Fibroblast of skin of right biceps (primary cell): Measurements from ENCODE around the gene PPP1R12B.

Source experiments
- DNase-seq: peaks from one replicate; pipeline ENCODE4 v3.0.0-alpha.2; 2013

The PPP1R12B gene

GRCh38 chr1:202348509-202349205 lies at the start of gene PPP1R12B:
PPP1R12B (plus strand) TSS chr1:202348699; CDS start chr1:202348852, 153 bp downstream.
- DNase-seq: peak; percentile 99

- DNase-seq: no peak
These were observed 46.3 kb upstream of the PPP1R12B start for GRCh38 chr1:202302166-202302565.

GRCh38 chr1:202304375-202304774 lies 44.1 kb upstream of the PPP1R12B start:
- DNase-seq: no peak

- DNase-seq: no peak
These were observed 43.3 kb upstream of the PPP1R12B start for GRCh38 chr1:202305168-202305567.

- DNase-seq: no peak
These were observed 41.8 kb upstream of the PPP1R12B start for GRCh38 chr1:202306535-202307345.

DNA sequence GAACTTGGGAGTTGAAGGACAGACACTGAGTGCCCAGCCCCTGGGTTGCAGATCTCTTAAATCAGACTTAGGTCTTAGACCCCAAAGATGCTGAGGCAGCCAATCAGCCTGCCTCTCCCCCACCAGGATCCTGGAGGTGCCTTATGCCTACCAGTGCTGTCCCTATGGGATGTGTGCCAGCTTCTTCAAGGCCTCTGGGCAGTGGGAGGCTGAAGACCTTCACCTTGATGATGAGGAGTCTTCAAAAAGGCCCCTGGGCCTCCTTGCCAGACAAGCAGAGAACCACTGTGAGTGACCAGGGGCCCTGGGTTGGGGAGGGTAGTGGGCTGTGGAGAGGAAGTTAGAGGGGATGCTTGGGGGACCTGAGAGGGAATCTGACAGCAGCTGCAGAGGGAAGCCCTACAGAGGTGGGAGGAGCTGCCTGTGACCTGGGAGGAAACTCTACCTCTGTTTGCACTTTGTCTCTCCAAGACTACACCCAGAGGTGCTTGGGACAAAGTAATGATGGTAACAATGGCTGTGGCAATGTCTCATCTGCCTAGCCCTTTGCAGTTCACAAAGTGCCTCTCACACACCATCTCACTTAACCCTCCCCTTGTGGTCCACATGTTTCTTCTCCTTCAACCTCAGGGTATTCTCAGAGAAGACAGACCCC lies 38.3 kb upstream of the PPP1R12B start:
- no peak for DNase-seq

- DNase-seq: no peak
These were observed 37.8 kb upstream of the PPP1R12B start for GRCh38 chr1:202310746-202311145.

DNA sequence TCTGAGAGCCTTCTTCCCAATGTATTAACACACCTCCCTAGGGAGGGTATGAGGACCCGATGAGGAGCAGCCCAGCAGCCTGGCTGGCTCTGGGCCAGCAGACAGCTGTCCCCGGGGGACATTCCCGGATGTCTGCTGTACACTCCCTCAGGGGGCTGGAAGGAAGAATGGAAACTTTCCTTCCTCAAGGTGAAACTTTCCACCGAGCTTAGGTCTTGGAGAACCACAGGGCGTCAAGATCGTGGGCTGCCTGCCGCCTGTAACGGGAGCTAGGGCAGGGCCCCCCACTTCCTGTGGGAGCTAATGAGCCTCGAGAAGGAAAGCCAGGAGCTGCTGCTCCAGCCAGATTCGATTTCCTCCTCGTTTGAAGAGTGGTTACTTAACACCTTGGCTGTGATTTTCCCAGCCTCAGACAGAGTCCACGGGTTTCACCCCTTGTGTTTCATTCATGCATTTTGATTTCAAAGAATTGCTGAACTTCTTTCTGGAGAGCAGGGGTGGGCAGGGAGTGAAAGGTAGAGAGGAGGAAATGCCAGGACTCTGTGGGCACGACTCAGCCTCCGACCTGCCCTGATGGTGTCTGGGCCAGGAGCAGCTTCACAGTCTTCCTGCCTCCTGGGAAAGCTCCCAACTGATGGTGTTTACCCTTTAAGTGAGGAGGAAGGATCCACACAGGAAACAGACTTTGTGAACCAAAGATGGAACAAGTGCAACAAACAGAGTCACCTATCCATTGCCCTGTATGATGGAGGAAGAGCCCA lies 36.4 kb upstream of the PPP1R12B start:
- DNase-seq: peak; percentile 17

DNA sequence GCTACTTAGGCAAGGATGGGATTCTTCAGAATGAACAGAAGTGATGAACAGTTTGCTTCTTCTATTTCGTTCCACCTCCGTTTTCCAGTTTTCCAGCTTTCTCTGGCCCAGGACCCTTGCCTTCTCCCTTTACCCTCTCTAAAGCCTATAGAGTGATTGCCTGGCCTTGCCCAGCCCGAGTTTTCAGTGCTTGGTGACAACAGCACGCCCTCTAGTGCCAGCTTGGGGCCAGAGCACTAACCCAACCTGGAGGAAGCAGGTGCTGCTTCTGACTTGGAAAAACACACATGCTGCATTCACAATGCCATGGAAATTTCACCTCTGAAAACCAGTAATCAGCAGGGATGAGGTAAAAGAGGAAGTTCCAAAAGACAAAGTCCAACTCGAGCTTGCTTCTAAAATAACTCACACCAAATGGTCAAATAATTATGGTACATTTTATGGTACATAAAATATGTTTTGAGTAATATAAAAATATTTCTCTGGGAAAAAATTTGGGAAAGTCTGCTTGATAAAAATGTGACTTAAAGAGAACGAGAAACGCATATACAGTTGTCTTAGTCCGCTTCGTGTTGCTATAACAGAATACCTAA lies 32.8 kb upstream of the PPP1R12B start:
- DNase-seq: peak; percentile 62

GRCh38 chr1:202316186-202316585 lies 32.3 kb upstream of the PPP1R12B start:
- DNase-seq: no peak

GRCh38 chr1:202317941-202318925 lies 30.3 kb upstream of the PPP1R12B start:
- no peak for DNase-seq

DNA sequence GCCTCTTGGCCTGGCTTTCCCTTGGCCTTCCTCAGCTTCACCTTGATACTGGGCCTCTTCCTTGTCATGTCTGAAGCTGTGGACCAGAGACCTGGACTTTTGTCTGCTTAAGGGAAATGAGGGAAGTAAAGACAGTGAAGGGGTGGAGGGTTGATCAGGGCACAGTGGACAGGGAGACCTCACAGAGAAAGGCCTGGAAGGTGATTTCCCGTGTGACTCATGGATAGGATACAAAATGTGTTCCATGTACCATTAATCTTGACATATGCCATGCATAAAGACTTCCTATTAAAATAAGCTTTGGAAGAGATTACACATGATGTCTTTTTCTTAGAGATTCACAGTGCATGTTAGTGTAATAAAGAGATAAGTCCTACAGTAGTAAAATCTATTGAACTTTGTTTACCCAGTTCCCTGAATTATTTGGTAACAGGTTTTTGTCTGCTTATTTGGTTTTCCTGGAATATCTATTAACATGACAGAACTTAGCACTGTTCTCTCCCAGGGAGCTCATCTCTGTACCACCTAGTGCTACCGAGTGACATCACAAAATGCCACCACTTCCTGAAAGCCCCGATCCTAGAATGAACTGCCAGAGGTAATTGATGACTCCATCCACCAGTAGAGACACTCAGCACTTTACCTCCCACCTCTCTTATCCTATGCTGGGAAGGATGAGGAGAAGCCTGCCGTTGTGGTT lies 29.0 kb upstream of the PPP1R12B start:
- no peak for DNase-seq

DNA sequence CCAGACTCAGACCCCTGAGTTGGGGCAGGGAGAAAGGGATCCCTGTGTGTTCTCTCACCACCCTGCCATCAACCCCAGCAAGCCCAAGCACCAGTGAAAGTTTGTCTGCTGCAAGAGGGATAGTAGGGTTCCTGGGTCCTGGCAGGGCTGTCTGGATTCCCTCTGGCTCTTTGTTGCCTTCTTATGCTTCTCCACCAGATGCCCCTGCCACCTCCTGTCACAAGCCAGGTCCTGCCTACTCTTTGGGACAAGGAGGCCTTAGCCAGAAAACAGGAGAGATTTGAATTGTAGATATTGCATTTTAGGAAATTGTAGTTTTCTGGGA lies 28.5 kb upstream of the PPP1R12B start:
- no peak for DNase-seq

DNA sequence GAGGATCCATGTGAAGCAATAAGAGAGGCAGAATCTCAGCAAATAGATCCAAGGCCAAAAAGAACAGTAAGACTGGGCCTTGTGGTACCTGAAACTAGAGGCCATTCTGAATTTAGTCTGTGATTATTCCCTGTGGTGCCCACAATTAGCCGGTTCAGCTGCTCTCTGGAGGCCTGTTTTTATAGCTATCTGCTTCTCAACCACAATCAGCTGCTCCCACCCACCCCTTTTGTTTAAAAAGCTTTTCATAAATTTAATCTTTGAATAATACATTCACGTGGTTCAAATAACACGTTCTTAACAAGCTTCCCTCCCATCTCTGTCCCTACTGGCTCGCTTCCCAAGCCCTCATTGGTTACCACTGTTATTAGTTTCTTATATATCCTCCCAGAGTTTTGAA lies 24.8 kb upstream of the PPP1R12B start:
- no peak for DNase-seq

- no peak for DNase-seq
These were observed 23.9 kb upstream of the PPP1R12B start for GRCh38 chr1:202324646-202325045.

- no peak for DNase-seq
These were observed 18.6 kb upstream of the PPP1R12B start for GRCh38 chr1:202329891-202330290.

DNA sequence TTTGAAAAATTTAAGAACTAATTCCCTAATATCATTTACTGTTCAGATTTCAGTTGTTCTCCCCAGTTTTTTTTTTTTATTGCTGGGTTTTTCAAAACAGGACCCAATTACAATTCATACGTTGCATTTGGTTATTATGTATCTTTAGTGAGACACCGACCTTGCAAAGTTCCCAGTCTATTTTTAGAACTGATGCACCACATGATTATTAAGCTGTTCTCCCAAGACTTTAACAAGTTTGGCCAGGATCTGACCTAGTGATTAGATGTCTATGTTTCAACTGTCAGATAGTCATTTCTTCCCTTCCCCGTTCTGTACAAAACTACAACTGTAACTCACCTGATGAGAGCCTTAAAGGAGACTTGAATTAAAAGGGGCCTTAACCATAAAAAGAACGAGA lies 14.6 kb upstream of the PPP1R12B start:
- DNase-seq: no peak

DNA sequence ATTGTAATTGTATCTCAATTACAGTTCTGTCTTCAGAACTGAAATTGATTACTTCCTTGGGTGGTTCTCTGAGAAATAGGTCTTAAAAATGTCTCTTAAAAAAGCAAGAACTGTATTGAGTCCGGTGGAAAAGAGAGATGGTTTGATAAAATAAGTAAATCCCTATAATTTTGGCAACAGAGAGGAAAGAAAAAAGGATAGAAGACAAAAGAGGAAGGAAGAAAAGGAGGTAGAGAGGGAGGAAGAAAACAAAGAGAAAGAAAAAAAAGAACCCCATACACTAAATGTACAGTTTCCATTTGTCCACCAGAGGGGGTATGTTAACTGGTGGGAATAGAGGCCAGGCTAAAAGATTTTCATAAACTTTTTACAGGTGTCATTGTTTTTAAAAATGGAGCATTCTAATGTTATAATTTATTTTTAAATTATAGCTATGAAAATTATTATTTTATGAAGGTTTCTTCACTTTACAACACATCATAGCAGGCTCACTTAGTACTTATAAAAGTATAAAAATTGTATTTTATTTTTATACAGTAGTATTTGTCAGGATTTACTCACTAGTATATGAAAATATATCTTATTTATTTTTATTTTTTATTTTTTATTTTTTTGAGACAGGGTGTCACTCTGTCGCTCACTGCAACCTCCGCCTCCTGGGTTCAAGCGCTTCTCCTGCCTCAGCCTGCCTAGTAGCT lies 4.7 kb upstream of the PPP1R12B start:
- peak; percentile 51 for DNase-seq

GRCh38 chr1:202348005-202348508 lies 442 bp upstream of the PPP1R12B start:
- no peak for DNase-seq
